BJ (cell line): ENCODE measurements around the gene MRPL36. TPM values are rescaled to one million over a fixed set of nuclear protein-coding genes. Genes with fewer than 3 reads are reported as not detected.

Experiments
- CTCF ChIA-PET: fragments of 350-600 bp; formaldehyde crosslinking; extraction: SDS; loops from one replicate; lab custom pipeline; 2021; ENCODE audit warnings: antibody characterized with exemption, inconsistent platforms; lab: Yijun Ruan, JAX
- POLR2A ChIA-PET: fragments of 300-600 bp; sonication (Branson Sonifier 250); formaldehyde crosslinking; extraction: SDS; loops from one replicate; lab custom pipeline; 2021; ENCODE audit warnings: antibody characterized with exemption; lab: Charles Lee
- DNase-seq: peaks from one replicate; pipeline ENCODE4 v3.0.0-alpha.2; 2011; ENCODE audit warnings: low read depth
- H3K27me3 ChIP-seq: 2 replicates; pipeline ENCODE4 v1.6.0; 2011; ENCODE audit warnings: low read length; ENCODE audit not compliant: control insufficient read depth, insufficient read depth
- H3K36me3 ChIP-seq: 2 replicates; pipeline ENCODE4 v1.5.1; 2011; ENCODE audit warnings: low read length; ENCODE audit not compliant: control insufficient read depth, insufficient read depth
- H3K4me3 ChIP-seq: 2 replicates; pipeline ENCODE4 v1.5.1; 2011; ENCODE audit warnings: low read depth, mild to moderate bottlenecking, control low read depth, low read length
- CTCF ChIP-seq: IDR thresholded peaks from 2 replicates; pipeline ENCODE4 v1.5.1; 2011; ENCODE audit warnings: low read depth, mild to moderate bottlenecking, control low read depth, inconsistent platforms, low read length, moderate library complexity; ENCODE audit not compliant: insufficient read depth
- polyA plus RNA-seq: library from polyadenylated mRNA; depleted of rRNA; stranded (reverse); fragments of >200 nt; gene quantifications from 2 replicates; pipeline ENCODE4 v1.2.3, GENCODE V29; 2011

The MRPL36 gene
- polyA plus RNA-seq, 1 experiment, result 67.9 TPM

- ChIA-PET CTCF (no interaction called here), POLR2A (no interaction called here)
These were observed 23.9 kb upstream of the MRPL36 start for GRCh38 chr5:1823381-1824034.

GRCh38 chr5:1821862-1822261 is 22.2 kb upstream of the MRPL36 start:
- Histone ChIP-seq H3K36me3 (peaks cover 11% of the 10 kb centered on the region), H3K4me3 (no peak overlapping the region), H3K27me3 (no peaks in the 10 kb centered on the region)
- POLR2A ChIA-PET, result no interaction called here
- TF ChIP-seq CTCF, result no peak
- CTCF ChIA-PET, result no interaction called here
- DNase-seq, result no peak

More at GRCh38 chr5:1823381-1824034, 23.9 kb upstream of the MRPL36 start:
- Histone ChIP-seq H3K36me3 (peaks cover 6% of the 10 kb centered on the region), H3K4me3 (no peak overlapping the region), H3K27me3 (no peaks in the 10 kb centered on the region)
- no peak for DNase-seq
- TF ChIP-seq CTCF, result no peak

- Histone ChIP-seq H3K27me3 (no peaks in the 10 kb centered on the region), H3K36me3 (peaks cover 15% of the 10 kb centered on the region), H3K4me3 (no peak overlapping the region)
- ChIA-PET POLR2A (no interaction called here), CTCF (interaction anchor here (1.6 kb wide), 1 partner anchor 8 kb away, joined by 5 read pairs; no protein-coding TSS in a partner anchor)
- no peak for TF ChIP-seq CTCF
- DNase-seq, result no peak
These were observed 21.3 kb upstream of the MRPL36 start for GRCh38 chr5:1820926-1821325.

GRCh38 chr5:1820381-1820780 is 20.7 kb upstream of the MRPL36 start:
- no peak for DNase-seq
- POLR2A ChIA-PET, result no interaction called here
- TF ChIP-seq CTCF, result no peak
- Histone ChIP-seq H3K27me3 (no peaks in the 10 kb centered on the region), H3K4me3 (no peak overlapping the region), H3K36me3 (peaks cover 19% of the 10 kb centered on the region)
- CTCF ChIA-PET, result interaction anchor here (1.6 kb wide), 1 partner anchor 9 kb away, joined by 5 read pairs; no protein-coding TSS in a partner anchor

GRCh38 chr5:1819458-1819857 is 19.8 kb upstream of the MRPL36 start:
- peaks cover 24% of the 10 kb centered on the region for H3K36me3 ChIP-seq
- H3K27me3 ChIP-seq, result no peaks in the 10 kb centered on the region
- no peak for DNase-seq
- no peak for TF ChIP-seq CTCF
- ChIA-PET POLR2A (no interaction called here), CTCF (interaction anchor here (1.6 kb wide), 1 partner anchor 10 kb away, joined by 5 read pairs; no protein-coding TSS in a partner anchor)
- H3K4me3 ChIP-seq, result no peak overlapping the region
